Measurements from ENCODE around the gene TRIM42. TPM values are rescaled to one million over a fixed set of nuclear protein-coding genes. Genes with fewer than 3 reads are reported as not detected.

The TRIM42 gene
- total RNA-seq, 1 experiment from 2014 or later = not detected

DNA sequence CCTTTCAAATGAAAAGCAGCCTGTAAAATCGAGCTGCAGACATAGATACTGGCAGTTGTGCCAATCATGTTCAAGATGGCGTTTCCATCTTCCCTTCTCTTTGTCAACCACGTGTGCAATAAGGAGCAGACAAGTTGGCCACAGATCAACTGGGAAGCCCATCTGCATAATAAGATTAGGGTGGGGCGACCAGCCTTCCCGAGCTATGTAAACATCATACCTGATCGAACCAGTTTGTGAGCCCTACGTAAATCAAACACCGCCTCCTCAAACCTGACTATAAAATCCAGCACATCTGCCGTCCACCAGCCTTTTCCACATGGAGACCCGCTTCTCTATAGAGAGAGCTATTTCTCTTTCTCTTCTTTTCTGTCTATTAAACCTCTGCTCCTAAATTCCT, 37.2 kb downstream of the TRIM42 start:
- no peak overlapping the region for H3K4me3 ChIP-seq (replicated peaks in 1 of 2; ENCODE audit: low read depth in 1 of 2, low read length in 2 of 2)
- no peak for TF ChIP-seq YY1 (IDR thresholded peaks at IDR 0.05; ENCODE audit: extremely low read depth, insufficient replicate concordance, low read depth, low read length)
- no peak for TF ChIP-seq TCF7L2 (IDR thresholded peaks at IDR 0.05; ENCODE audit: borderline replicate concordance, extremely low read depth, insufficient read depth, insufficient read length)
- no peak for TF ChIP-seq RAD21 (IDR thresholded peaks at IDR 0.05; ENCODE audit: low read depth)
- TF ChIP-seq EGR1 (IDR thresholded peaks at IDR 0.05; ENCODE audit: low read depth) = no peak
- TF ChIP-seq FOSL1 (IDR thresholded peaks at IDR 0.05; ENCODE audit: low read depth) = no peak
- TF ChIP-seq, protein P1, sequence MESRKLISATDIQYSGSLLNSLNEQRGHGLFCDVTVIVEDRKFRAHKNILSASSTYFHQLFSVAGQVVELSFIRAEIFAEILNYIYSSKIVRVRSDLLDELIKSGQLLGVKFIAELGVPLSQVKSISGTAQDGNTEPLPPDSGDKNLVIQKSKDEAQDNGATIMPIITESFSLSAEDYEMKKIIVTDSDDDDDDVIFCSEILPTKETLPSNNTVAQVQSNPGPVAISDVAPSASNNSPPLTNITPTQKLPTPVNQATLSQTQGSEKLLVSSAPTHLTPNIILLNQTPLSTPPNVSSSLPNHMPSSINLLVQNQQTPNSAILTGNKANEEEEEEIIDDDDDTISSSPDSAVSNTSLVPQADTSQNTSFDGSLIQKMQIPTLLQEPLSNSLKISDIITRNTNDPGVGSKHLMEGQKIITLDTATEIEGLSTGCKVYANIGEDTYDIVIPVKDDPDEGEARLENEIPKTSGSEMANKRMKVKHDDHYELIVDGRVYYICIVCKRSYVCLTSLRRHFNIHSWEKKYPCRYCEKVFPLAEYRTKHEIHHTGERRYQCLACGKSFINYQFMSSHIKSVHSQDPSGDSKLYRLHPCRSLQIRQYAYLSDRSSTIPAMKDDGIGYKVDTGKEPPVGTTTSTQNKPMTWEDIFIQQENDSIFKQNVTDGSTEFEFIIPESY (IDR thresholded peaks at IDR 0.05; ENCODE audit: extremely low read depth, insufficient replicate concordance, low read length) = no peak
- no peak for TF ChIP-seq CBX3 (IDR thresholded peaks at IDR 0.05; ENCODE audit: low read depth)
- no peak for TF ChIP-seq ZFX (IDR thresholded peaks at IDR 0.05)
- ChIA-PET POLR2A (no interaction called here), RAD21 (ENCODE audit: low non-redundant PET in 1 of 2, low total read pairs in 2 of 2, uncharacterized antibody in 2 of 2, unreplicated experiment in 2 of 2) (no interaction called here), CTCF (no interaction called here)
- no peak overlapping the region for H3K27ac ChIP-seq (ENCODE audit: low read depth, low read length)
- H2AFZ ChIP-seq (ENCODE audit: low read depth, low read length, poor library complexity, severe bottlenecking) = no peak overlapping the region
- no peaks in the 10 kb centered on the region for H4K20me1 ChIP-seq (ENCODE audit: insufficient read depth)
- intact Hi-C loops (cut with micrococcal nuclease) = no loop called here
- no peaks in the 10 kb centered on the region for H3K9me2 ChIP-seq (ENCODE audit: insufficient read depth)
- DNase-seq (ENCODE audit: low read depth, low spot score) = no peak
- no peak overlapping the region for H3K4me2 ChIP-seq (ENCODE audit: low read length)
- peaks cover 7% of the 10 kb centered on the region for H3K27me3 ChIP-seq (ENCODE audit: insufficient read depth, low read length)
- no peaks in the 10 kb centered on the region for H3K9me3 ChIP-seq (ENCODE audit: control insufficient read depth in 1 of 2, insufficient read depth in 1 of 2, low read depth in 1 of 2, low read length in 2 of 2)
- no peak for ATAC-seq
- no peaks in the 10 kb centered on the region for H3K79me2 ChIP-seq (ENCODE audit: insufficient read depth, low read length)
- H3K36me3 ChIP-seq (ENCODE audit: control insufficient read depth in 1 of 2, insufficient read depth in 2 of 2, low read length in 2 of 2) = no peaks in the 10 kb centered on the region
- no peaks in the 10 kb centered on the region for H3K4me1 ChIP-seq (ENCODE audit: control insufficient read depth in 1 of 2, insufficient read depth in 2 of 2, low read length in 2 of 2)
- no TSS peak for BruUV-seq (replicated peaks)
- H3K9ac ChIP-seq (ENCODE audit: low read length) = no peak overlapping the region

DNA sequence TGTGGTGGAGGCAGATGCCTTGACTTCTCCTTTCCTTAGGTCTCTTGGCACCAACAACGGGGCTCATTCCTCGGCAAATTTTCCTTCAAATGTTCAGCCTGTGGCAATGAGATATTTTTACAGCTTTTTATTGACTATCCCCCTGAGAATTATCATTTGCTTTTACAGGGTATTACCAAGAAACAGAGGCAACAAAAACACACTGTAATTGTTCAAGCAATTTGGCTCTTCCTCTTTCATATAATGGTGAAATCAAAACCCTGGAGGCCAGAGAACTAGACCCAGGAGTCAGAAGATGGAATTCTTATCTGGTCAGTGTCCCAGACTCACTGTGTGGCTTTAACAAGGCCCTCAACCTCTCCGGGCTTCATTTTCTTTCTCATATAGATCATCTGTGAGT, 40.1 kb downstream of the TRIM42 start:
- Histone ChIP-seq H3K79me2 (ENCODE audit: insufficient read depth, low read length) (no peaks in the 10 kb centered on the region), H3K4me3 (replicated peaks in 1 of 2; ENCODE audit: low read depth in 1 of 2, low read length in 2 of 2) (no peak overlapping the region), H3K27ac (ENCODE audit: low read depth, low read length) (no peak overlapping the region), H3K9ac (ENCODE audit: low read length) (no peak overlapping the region), H3K9me3 (ENCODE audit: control insufficient read depth in 1 of 2, insufficient read depth in 1 of 2, low read depth in 1 of 2, low read length in 2 of 2) (no peaks in the 10 kb centered on the region), H3K27me3 (ENCODE audit: insufficient read depth, low read length) (peaks cover 2% of the 10 kb centered on the region; the same call in 1 of the 2 replicates), H3K36me3 (ENCODE audit: control insufficient read depth in 1 of 2, insufficient read depth in 2 of 2, low read length in 2 of 2) (no peaks in the 10 kb centered on the region), H3K4me1 (ENCODE audit: control insufficient read depth in 1 of 2, insufficient read depth in 2 of 2, low read length in 2 of 2) (no peaks in the 10 kb centered on the region), H3K9me2 (ENCODE audit: insufficient read depth) (no peaks in the 10 kb centered on the region), H3K4me2 (ENCODE audit: low read length) (no peak overlapping the region), H4K20me1 (ENCODE audit: insufficient read depth) (no peaks in the 10 kb centered on the region), H2AFZ (ENCODE audit: low read depth, low read length, poor library complexity, severe bottlenecking) (no peak overlapping the region)
- CTCF ChIA-PET = no interaction called here
- POLR2A ChIA-PET = no interaction called here
- no TSS peak for BruUV-seq (replicated peaks)
- DNase-seq (ENCODE audit: low read depth, low spot score) (no peak), ATAC-seq (no peak)
- TF ChIP-seq CBX3 (IDR thresholded peaks at IDR 0.05; ENCODE audit: low read depth) (no peak), SIN3A (IDR thresholded peaks at IDR 0.05; ENCODE audit: low read depth) (no peak), POLR2A (IDR thresholded peaks at IDR 0.05; ENCODE audit: borderline replicate concordance, extremely low read depth, insufficient read depth, insufficient read length) (no peak), ATF3 (IDR thresholded peaks at IDR 0.05) (no peak), ZFX (IDR thresholded peaks at IDR 0.05) (no peak), FOSL1 (IDR thresholded peaks at IDR 0.05; ENCODE audit: low read depth) (no peak), ELF1 (IDR thresholded peaks at IDR 0.05; ENCODE audit: borderline replicate concordance, low read depth) (no peak), EGR1 (IDR thresholded peaks at IDR 0.05; ENCODE audit: low read depth) (no peak), SRF (IDR thresholded peaks at IDR 0.05; ENCODE audit: low read depth) (no peak), YY1 (IDR thresholded peaks at IDR 0.05; ENCODE audit: extremely low read depth, insufficient replicate concordance, low read depth, low read length) (no peak)
- TF ChIP-seq, protein P2, sequence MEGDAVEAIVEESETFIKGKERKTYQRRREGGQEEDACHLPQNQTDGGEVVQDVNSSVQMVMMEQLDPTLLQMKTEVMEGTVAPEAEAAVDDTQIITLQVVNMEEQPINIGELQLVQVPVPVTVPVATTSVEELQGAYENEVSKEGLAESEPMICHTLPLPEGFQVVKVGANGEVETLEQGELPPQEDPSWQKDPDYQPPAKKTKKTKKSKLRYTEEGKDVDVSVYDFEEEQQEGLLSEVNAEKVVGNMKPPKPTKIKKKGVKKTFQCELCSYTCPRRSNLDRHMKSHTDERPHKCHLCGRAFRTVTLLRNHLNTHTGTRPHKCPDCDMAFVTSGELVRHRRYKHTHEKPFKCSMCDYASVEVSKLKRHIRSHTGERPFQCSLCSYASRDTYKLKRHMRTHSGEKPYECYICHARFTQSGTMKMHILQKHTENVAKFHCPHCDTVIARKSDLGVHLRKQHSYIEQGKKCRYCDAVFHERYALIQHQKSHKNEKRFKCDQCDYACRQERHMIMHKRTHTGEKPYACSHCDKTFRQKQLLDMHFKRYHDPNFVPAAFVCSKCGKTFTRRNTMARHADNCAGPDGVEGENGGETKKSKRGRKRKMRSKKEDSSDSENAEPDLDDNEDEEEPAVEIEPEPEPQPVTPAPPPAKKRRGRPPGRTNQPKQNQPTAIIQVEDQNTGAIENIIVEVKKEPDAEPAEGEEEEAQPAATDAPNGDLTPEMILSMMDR (IDR thresholded peaks at IDR 0.05 in 2 of 3, conservative IDR thresholded peaks at IDR 0.05 in 1 of 3; ENCODE audit: borderline replicate concordance in 1 of 3, insufficient read depth in 1 of 3, low read depth in 2 of 3, low read length in 2 of 3) = no peak
- TF ChIP-seq, protein P1 (IDR thresholded peaks at IDR 0.05; ENCODE audit: extremely low read depth, insufficient replicate concordance, low read length) = no peak
- RAD21 ChIA-PET (ENCODE audit: low non-redundant PET in 1 of 2, low total read pairs in 2 of 2, uncharacterized antibody in 2 of 2, unreplicated experiment in 2 of 2) = no interaction called here
- intact Hi-C loops (cut with micrococcal nuclease) = no loop called here

Data from HCT116 (cell line).